ENCODE measurements around the gene GLIS1.

Gene GLIS1

DNA sequence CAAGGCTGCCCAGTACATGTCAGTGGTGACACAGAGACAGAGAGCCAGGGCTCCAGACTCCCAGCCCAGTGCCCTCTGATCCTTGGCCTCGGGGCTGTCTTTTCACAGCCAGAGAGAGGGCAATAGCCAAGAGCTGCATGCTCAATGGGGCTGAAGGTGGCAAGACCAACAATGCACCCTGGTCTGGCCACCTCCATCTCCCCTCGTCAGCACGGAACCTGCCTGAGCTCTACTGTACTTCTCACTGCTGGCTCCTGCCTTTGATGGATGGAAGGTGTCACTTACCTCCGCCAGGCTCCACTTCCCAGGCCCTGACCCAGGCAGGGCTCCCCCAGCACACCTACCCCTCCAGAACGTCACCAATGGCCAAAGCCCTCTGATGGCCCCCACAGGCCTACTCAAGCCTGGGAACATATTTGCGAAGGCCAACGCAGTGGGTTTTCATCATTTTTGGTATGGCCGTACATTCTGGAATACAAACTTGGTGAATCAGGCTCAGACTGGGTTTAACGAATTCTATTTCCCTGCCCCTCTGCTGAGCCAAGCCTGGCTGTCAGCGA lies 191.7 kb downstream of the GLIS1 start:
- H3K9me3 ChIP-seq (ENCODE audit: control insufficient read depth, low read depth, low read length): no peaks in the 10 kb centered on the region
- H3K4me1 ChIP-seq (ENCODE audit: control insufficient read depth, low read depth, low read length): peaks cover 6% of the 10 kb centered on the region
- no peak overlapping the region for H3K4me3 ChIP-seq (ENCODE audit: low read length)
- H3K27ac ChIP-seq (ENCODE audit: low read length): no peak overlapping the region
- no peak overlapping the region for H3K9ac ChIP-seq (ENCODE audit: low read length)
- H3K36me3 ChIP-seq (ENCODE audit: control insufficient read depth, low read depth, low read length): no peaks in the 10 kb centered on the region
- H3K27me3 ChIP-seq (ENCODE audit: control insufficient read depth, insufficient read depth, low read length): no peaks in the 10 kb centered on the region

DNA sequence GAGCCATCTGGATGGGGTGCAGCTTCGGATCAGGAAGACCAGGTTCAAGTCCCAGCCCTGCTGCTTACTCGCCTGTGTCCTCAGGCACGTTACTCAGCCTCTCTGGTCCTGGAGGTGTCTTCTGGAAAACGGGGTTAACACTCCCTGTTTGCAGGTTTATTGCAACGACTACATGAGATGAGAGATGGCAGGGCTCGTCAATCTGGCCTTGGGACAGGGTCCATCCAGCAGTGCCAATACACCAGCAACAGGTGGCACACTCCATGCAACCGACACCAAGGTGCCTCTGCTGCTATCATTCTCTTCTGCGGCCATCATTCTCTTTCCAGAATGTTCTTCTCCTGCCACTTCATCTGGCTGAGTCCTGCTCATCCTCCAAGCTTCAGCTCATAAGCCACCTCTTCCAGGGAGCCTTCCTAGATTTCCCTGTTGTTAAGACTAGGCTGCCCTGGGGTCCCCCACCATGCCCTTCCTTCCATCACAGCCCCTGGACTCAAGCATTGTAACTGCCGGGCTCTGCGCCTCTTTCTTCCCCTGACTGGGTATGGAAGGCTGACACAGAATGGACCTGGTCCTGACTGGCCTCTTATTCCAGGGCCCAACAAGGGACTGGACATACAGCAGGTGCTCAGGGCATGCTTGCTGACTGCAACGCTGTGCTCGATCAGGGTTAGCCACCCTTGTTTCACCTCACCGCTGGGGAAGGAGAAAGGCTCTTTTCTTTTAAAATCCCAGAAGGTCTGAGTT lies 192.4 kb downstream of the GLIS1 start:
- H3K9ac ChIP-seq (ENCODE audit: low read length): no peak overlapping the region
- H3K4me1 ChIP-seq (ENCODE audit: control insufficient read depth, low read depth, low read length): no peaks in the 10 kb centered on the region
- no peak overlapping the region for H3K4me3 ChIP-seq (ENCODE audit: low read length)
- no peaks in the 10 kb centered on the region for H3K9me3 ChIP-seq (ENCODE audit: control insufficient read depth, low read depth, low read length)
- H3K27me3 ChIP-seq (ENCODE audit: control insufficient read depth, insufficient read depth, low read length): no peaks in the 10 kb centered on the region
- H3K27ac ChIP-seq (ENCODE audit: low read length): no peak overlapping the region
- no peaks in the 10 kb centered on the region for H3K36me3 ChIP-seq (ENCODE audit: control insufficient read depth, low read depth, low read length)

DNA sequence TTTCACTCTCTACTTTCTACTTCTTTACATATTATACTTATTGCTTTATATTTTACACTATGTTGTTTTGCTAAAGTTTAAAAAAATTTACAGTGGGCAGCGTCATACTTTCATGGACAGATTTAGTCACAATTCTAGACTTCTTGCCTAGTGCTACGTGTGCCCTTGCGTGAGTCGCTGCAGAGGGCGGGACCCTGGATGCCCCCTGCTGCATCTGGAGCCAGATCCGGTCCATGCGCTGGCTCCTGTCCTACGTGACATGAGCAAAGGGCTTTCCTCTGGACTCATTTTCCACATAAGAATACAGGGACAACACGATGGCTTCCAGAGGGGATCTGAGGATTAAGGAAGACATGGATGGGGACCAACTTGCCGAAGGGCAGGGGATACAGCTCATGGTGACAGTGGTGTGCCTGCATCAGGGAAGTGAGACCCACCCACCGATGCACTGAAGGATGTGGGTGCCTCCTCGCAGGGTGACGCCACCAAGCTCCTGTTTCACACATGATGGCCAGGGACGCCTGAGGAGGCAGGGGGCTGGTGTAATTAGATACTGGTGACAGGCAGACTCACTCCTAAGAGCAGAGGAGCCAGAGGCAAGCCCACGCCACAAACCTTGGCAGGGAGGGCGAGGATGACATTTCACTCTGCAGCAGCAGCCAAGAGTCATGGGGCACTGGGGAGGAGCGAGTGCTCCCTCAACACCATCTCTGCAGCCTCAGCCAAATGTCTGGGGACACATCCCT lies 193.1 kb downstream of the GLIS1 start:
- Histone ChIP-seq H3K27me3 (ENCODE audit: control insufficient read depth, insufficient read depth, low read length) (no peaks in the 10 kb centered on the region), H3K4me3 (ENCODE audit: low read length) (no peak overlapping the region), H3K4me1 (ENCODE audit: control insufficient read depth, low read depth, low read length) (no peaks in the 10 kb centered on the region), H3K9me3 (ENCODE audit: control insufficient read depth, low read depth, low read length) (no peaks in the 10 kb centered on the region), H3K36me3 (ENCODE audit: control insufficient read depth, low read depth, low read length) (no peaks in the 10 kb centered on the region), H3K9ac (ENCODE audit: low read length) (no peak overlapping the region), H3K27ac (ENCODE audit: low read length) (no peak overlapping the region)

GRCh38 chr1:53544728-53545515 lies 194.0 kb downstream of the GLIS1 start:
- Histone ChIP-seq H3K9ac (ENCODE audit: low read length) (no peak overlapping the region), H3K4me3 (ENCODE audit: low read length) (no peak overlapping the region), H3K27ac (ENCODE audit: low read length) (no peak overlapping the region), H3K4me1 (ENCODE audit: control insufficient read depth, low read depth, low read length) (no peaks in the 10 kb centered on the region), H3K36me3 (ENCODE audit: control insufficient read depth, low read depth, low read length) (no peaks in the 10 kb centered on the region), H3K27me3 (ENCODE audit: control insufficient read depth, insufficient read depth, low read length) (no peaks in the 10 kb centered on the region), H3K9me3 (ENCODE audit: control insufficient read depth, low read depth, low read length) (no peaks in the 10 kb centered on the region)

DNA sequence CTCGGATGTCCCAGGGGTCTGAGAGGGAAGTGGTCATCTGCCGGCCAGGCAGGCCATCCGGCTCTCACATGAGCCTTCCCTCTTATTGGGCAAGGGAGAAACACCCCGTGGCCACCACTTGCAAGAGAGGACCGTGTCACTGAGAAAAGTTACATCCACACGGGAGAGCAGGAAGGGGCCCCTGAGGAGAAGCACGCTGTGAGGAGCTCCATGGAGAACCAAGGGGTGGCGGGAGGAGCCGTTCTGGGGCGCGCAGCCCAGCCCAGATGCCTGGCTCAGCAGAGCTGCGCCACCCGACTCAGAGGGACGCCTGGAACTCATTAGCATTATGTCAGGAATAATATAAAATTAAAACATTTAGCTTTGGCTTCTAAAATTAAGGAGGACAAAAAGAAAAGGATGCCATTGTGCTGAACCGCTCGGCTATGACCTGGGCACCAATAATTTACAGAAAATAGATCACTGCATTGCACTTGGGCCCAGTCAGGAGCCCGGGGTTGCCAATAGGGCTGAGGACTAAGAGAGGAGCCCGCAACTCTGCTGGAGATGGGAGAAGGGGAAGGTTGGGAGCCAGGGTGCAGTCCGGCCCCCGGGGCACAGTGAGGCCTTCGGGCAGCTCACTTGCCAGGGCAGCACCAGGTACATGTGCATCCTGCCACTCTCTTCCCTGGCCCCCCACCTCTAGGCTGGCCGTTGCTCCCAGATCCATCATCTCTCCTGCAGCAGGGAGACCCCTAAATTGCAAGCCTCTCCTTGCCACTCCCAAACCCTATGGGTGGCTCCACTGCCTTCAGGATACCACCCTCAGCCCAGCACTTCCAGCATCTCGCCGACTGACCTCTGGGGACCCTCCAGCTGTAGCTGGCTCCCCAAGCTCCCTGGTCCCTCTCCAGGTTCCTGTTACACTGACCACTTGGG lies 194.9 kb downstream of the GLIS1 start:
- Histone ChIP-seq H3K4me1 (ENCODE audit: control insufficient read depth, low read depth, low read length) (no peaks in the 10 kb centered on the region), H3K4me3 (ENCODE audit: low read length) (no peak overlapping the region), H3K9me3 (ENCODE audit: control insufficient read depth, low read depth, low read length) (no peaks in the 10 kb centered on the region), H3K27ac (ENCODE audit: low read length) (no peak overlapping the region), H3K27me3 (ENCODE audit: control insufficient read depth, insufficient read depth, low read length) (no peaks in the 10 kb centered on the region), H3K36me3 (ENCODE audit: control insufficient read depth, low read depth, low read length) (no peaks in the 10 kb centered on the region), H3K9ac (ENCODE audit: low read length) (no peak overlapping the region)

- Histone ChIP-seq H3K27me3 (ENCODE audit: control insufficient read depth, insufficient read depth, low read length) (no peaks in the 10 kb centered on the region), H3K4me1 (ENCODE audit: control insufficient read depth, low read depth, low read length) (no peaks in the 10 kb centered on the region), H3K9me3 (ENCODE audit: control insufficient read depth, low read depth, low read length) (no peaks in the 10 kb centered on the region), H3K4me3 (ENCODE audit: low read length) (no peak overlapping the region), H3K27ac (ENCODE audit: low read length) (no peak overlapping the region), H3K36me3 (ENCODE audit: control insufficient read depth, low read depth, low read length) (no peaks in the 10 kb centered on the region), H3K9ac (ENCODE audit: low read length) (no peak overlapping the region)
These were observed 195.7 kb downstream of the GLIS1 start for GRCh38 chr1:53543130-53543777.

DNA sequence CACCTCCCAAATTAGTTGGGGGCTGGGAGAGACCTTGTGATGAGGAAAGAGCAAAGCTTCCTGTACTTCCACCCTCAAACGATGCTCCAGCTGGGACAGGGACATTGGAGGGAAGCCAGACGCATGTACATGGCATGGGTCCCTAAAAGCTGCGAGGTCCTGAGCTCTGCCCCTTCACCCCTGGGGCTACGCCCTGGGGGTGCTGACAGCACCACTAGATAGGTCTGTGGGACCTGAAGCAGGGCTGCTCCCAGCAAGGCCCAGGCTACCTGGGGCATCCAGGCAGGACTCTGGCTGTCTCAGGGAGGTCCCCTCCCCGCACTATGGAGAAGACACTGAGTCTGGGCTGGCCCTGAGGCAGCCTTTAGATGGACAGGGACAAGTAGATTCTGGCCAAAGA lies 196.4 kb downstream of the GLIS1 start:
- Histone ChIP-seq H3K36me3 (ENCODE audit: control insufficient read depth, low read depth, low read length) (no peaks in the 10 kb centered on the region), H3K4me1 (ENCODE audit: control insufficient read depth, low read depth, low read length) (no peaks in the 10 kb centered on the region), H3K27ac (ENCODE audit: low read length) (no peak overlapping the region), H3K4me3 (ENCODE audit: low read length) (no peak overlapping the region), H3K27me3 (ENCODE audit: control insufficient read depth, insufficient read depth, low read length) (no peaks in the 10 kb centered on the region), H3K9ac (ENCODE audit: low read length) (no peak overlapping the region), H3K9me3 (ENCODE audit: control insufficient read depth, low read depth, low read length) (no peaks in the 10 kb centered on the region)

DNA sequence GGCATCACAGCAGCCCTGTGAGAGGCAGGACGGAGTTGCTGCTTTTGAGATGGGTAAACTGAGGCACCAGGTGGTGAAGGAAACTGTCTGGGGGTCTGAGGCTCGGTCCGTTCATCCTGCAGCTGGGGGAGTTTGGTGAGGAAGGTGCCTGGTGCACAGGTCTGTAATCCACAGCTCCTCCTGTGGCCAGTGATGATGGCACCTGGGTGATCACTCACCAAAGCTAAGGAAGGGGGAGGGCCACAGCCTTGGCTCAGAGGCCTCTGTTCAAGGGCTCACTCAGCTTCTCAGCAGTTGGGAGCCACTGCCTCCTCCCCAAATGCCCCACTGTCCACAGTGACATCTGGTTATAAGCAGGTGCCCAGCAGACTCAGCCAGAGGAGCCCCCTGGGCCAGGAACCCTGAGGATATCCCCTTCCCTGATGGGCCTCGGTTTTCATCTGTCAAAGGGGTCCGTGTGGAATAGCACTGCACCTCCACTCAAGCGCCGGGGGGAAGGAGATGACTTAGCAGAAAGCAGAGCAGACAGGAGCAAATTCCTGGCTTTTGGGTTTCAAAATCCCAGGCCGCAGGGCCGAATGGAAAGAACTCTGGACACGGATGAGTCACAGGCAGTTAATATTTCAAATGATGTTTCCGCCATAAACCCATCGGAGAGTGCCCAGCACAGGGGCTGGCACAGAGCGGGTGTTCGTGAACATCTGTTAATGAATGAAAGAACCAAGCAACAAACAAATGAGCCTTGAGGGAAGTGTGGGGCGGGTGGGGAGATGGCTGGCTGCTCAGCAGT lies 197.0 kb downstream of the GLIS1 start:
- Histone ChIP-seq H3K36me3 (ENCODE audit: control insufficient read depth, low read depth, low read length) (no peaks in the 10 kb centered on the region), H3K4me3 (ENCODE audit: low read length) (no peak overlapping the region), H3K27ac (ENCODE audit: low read length) (no peak overlapping the region), H3K4me1 (ENCODE audit: control insufficient read depth, low read depth, low read length) (no peaks in the 10 kb centered on the region), H3K9ac (ENCODE audit: low read length) (no peak overlapping the region), H3K27me3 (ENCODE audit: control insufficient read depth, insufficient read depth, low read length) (no peaks in the 10 kb centered on the region), H3K9me3 (ENCODE audit: control insufficient read depth, low read depth, low read length) (no peaks in the 10 kb centered on the region)

DNA sequence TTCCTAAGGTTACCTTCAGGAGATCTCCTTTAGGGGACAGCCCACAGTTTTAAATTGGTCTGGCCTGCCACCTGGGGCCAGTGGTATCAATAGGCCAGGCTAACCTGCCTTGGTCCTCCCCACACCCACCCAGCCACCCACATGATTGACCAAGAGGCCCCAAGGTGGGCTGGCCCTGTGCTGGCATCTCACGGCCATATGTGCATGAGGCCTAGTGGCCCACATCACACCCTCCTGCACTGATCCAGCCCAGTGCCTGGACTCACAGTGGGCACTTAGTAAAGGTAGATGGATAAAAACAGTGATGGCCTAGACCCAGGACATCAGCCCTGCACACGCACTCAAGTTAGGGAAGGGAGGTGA lies 197.7 kb downstream of the GLIS1 start:
- Histone ChIP-seq H3K9ac (ENCODE audit: low read length) (no peak overlapping the region), H3K36me3 (ENCODE audit: control insufficient read depth, low read depth, low read length) (no peaks in the 10 kb centered on the region), H3K27me3 (ENCODE audit: control insufficient read depth, insufficient read depth, low read length) (no peaks in the 10 kb centered on the region), H3K4me1 (ENCODE audit: control insufficient read depth, low read depth, low read length) (no peaks in the 10 kb centered on the region), H3K9me3 (ENCODE audit: control insufficient read depth, low read depth, low read length) (no peaks in the 10 kb centered on the region), H3K27ac (ENCODE audit: low read length) (no peak overlapping the region), H3K4me3 (ENCODE audit: low read length) (no peak overlapping the region)

DNA sequence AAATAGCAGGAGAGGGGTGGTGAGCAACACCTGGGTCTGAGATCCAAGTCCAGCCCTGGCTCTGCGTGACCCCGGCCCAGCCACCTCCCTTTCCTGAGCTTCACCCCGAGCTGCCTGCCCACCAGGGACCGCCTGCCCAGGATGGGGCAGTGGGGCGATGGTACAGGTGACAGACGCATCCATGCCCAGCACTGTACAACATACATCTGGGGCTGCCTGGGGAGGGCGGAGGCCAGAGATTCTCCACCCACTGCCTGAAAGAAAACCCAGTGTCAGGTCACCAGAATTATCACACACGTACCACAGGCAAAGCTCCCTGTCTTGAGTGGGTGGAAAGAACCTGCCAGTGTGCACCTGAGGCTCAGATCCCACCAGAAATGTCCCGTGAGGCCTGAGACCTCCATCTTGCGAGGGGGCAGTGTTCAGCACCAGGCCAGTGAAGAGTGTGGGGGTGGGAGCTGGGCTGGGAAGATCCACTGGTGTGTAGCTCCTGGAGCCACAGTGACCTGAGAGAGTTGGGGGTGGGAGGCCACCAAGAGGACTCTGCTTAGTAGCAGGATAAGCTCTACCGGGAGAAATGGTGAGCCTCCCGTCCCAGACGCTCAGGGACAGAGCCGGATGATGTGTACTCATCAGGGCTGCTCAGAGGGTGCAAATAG lies 198.2 kb downstream of the GLIS1 start:
- Histone ChIP-seq H3K4me3 (ENCODE audit: low read length) (no peak overlapping the region), H3K9ac (ENCODE audit: low read length) (no peak overlapping the region), H3K27ac (ENCODE audit: low read length) (no peak overlapping the region), H3K4me1 (ENCODE audit: control insufficient read depth, low read depth, low read length) (no peaks in the 10 kb centered on the region), H3K9me3 (ENCODE audit: control insufficient read depth, low read depth, low read length) (no peaks in the 10 kb centered on the region), H3K27me3 (ENCODE audit: control insufficient read depth, insufficient read depth, low read length) (no peaks in the 10 kb centered on the region), H3K36me3 (ENCODE audit: control insufficient read depth, low read depth, low read length) (no peaks in the 10 kb centered on the region)

Data from iPS-18a (cell line).